Measurements from ENCODE around the gene WASF3. TPM values are rescaled to one million over a fixed set of nuclear protein-coding genes. Genes with fewer than 3 reads are reported as not detected.

The WASF3 gene
- total RNA-seq, 1 donor = 14.2 TPM

DNA sequence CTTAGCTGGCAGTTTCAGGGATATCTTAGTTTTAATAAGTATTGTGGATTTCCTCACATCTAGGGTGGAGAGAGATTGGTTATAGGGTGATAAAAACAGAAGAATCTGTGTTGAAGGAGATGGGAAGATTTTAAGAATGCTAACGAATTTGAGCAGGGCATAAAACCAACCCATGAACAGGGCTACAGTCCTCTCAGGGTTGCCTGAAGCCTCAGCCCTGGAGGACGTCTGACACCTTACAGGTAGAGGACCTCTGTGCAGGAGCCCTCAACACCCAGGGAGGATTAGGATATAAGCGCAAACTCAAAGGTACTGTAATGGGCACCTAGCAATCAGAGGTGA is 461 bp upstream of the WASF3 start:
- TF ChIP-seq, protein P1, sequence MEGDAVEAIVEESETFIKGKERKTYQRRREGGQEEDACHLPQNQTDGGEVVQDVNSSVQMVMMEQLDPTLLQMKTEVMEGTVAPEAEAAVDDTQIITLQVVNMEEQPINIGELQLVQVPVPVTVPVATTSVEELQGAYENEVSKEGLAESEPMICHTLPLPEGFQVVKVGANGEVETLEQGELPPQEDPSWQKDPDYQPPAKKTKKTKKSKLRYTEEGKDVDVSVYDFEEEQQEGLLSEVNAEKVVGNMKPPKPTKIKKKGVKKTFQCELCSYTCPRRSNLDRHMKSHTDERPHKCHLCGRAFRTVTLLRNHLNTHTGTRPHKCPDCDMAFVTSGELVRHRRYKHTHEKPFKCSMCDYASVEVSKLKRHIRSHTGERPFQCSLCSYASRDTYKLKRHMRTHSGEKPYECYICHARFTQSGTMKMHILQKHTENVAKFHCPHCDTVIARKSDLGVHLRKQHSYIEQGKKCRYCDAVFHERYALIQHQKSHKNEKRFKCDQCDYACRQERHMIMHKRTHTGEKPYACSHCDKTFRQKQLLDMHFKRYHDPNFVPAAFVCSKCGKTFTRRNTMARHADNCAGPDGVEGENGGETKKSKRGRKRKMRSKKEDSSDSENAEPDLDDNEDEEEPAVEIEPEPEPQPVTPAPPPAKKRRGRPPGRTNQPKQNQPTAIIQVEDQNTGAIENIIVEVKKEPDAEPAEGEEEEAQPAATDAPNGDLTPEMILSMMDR (IDR thresholded peaks at IDR 0.05; ENCODE audit: insufficient read depth, low read depth, low read length) = no peak
- H3K4me3 ChIP-seq (ENCODE audit: low read depth, low read length) = peak overlapping the region; percentile 46
- no peak for DNase-seq (ENCODE audit: low read depth)

DNA sequence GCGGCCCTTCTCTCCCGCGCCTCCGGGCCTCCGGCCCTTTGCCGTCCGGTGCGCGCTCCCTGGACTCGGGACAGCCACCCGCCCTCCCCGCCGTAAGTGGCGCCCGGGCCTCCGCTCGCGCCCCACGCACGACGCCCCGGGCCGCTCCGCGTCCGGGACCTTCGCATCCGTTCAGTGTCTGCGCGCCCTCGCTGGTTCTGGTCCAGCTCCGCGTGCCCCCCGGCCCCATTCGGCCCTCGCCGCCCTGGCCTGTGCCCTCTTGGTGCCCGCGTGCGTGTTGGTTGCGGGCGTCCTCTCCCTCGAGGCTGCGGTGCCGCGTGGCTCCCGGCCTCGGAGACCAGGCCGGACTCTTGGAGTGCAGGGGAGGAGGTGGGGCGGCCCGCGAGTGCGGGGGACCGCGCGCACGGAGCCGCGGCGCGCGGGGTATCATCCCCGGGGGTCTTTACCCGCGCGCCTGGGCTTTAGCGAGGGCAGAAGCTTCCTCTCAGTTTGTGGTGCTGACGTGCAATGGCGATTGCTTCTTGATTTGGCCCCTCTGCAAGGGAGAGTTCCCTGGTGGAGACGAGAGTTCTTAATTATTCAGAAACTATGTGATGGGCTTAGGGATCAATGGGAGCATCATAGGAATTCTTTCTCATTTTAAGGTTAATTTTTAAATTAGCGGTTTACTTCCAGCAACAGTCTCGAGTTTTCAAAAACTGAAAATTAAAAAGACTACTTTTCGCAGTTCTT is 757 bp downstream of the WASF3 start:
- peak; percentile 5 for DNase-seq (ENCODE audit: low read depth)
- peak overlapping the region; percentile 59 for H3K4me3 ChIP-seq (ENCODE audit: low read depth, low read length)
- TF ChIP-seq, protein P1 (IDR thresholded peaks at IDR 0.05; ENCODE audit: insufficient read depth, low read depth, low read length) = no peak

DNA sequence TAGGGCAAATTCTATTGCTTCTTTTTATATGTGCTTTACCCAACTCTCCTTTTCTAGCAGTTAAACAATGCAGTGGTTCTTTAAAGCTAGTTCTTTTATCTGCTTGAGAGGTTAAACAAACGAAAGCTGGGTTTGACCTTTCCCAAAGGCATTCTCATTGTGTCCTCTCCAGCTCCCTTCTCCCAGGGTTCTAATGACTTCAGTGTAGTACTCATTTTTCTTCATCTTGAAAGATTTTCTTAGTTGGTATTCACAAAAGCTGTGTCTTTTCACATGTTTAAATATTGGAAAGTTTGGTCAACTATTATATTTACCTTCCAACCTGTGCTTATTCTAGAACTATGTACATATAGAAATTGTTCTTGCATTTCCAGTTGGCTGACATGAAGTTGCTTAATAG is 1.5 kb downstream of the WASF3 start:
- TF ChIP-seq, protein P1 (IDR thresholded peaks at IDR 0.05; ENCODE audit: insufficient read depth, low read depth, low read length) = no peak
- H3K4me3 ChIP-seq (ENCODE audit: low read depth, low read length) = no peak overlapping the region
- no peak for DNase-seq (ENCODE audit: low read depth)

- no peak for DNase-seq (ENCODE audit: low read depth)
- no peak overlapping the region for H3K4me3 ChIP-seq (ENCODE audit: low read depth, low read length)
- TF ChIP-seq, protein P1 (IDR thresholded peaks at IDR 0.05; ENCODE audit: insufficient read depth, low read depth, low read length) = no peak
Measured at GRCh38 chr13:26560456-26560855, 3.0 kb downstream of the WASF3 start.

GRCh38 chr13:26561067-26561466 is 3.6 kb downstream of the WASF3 start:
- DNase-seq (ENCODE audit: low read depth) = no peak
- TF ChIP-seq, protein P1 (IDR thresholded peaks at IDR 0.05; ENCODE audit: insufficient read depth, low read depth, low read length) = no peak
- no peak overlapping the region for H3K4me3 ChIP-seq (ENCODE audit: low read depth, low read length)

GRCh38 chr13:26561651-26562511 is 4.4 kb downstream of the WASF3 start:
- TF ChIP-seq, protein P1 (IDR thresholded peaks at IDR 0.05; ENCODE audit: insufficient read depth, low read depth, low read length) = no peak
- DNase-seq (ENCODE audit: low read depth) = peak; percentile 56
- no peak overlapping the region for H3K4me3 ChIP-seq (ENCODE audit: low read depth, low read length)

All from fibroblast of villous mesenchyme (primary cell).